A673 (cell line): ENCODE results near the gene GPR161. TPM values are rescaled to one million over a fixed set of nuclear protein-coding genes. Genes with fewer than 3 reads are reported as not detected.

Experiments used
- BruUV-seq: library from RNA; stranded (reverse); fragments of 400-500 nt; replicated peaks from 2 replicates; lab custom pipeline; 2021; lab: Mats Ljungman, UMichigan
- CTCF ChIA-PET: fragments of 300-600 bp; sonication (Branson Sonifier 250); formaldehyde crosslinking; loops from one replicate; lab custom pipeline; 2022; ENCODE audit warnings: antibody characterized with exemption; lab: Charles Lee
- POLR2A ChIA-PET: fragments of 300-600 bp; sonication (Branson Sonifier 250); formaldehyde crosslinking; loops from one replicate; lab custom pipeline; 2022; ENCODE audit warnings: antibody characterized with exemption; ENCODE audit not compliant: low non-redundant PET; lab: Charles Lee
- DNase-seq: peaks from one replicate; pipeline ENCODE4 v3.0.0-alpha.2; 2015; ENCODE audit warnings: low spot score
- H3K27ac ChIP-seq: fragments of 200-600 bp; sonication (generic); 2 replicates; pipeline ENCODE4 v1.5.1; 2016; ENCODE audit warnings: mixed run types, low read depth, mild to moderate bottlenecking, mixed read lengths, antibody characterized with exemption, low read length; ENCODE audit not compliant: poor library complexity, severe bottlenecking
- H3K27me3 ChIP-seq: fragments of 200-600 bp; sonication (generic); replicated peaks from 2 replicates; pipeline ENCODE4 v1.6.1; 2017; ENCODE audit warnings: mixed run types, low read depth, mild to moderate bottlenecking, mixed read lengths, antibody characterized with exemption, low read length; ENCODE audit not compliant: insufficient read depth, poor library complexity
- H3K36me3 ChIP-seq: fragments of 200-600 bp; sonication (generic); 2 replicates; pipeline ENCODE4 v1.6.1; 2016; ENCODE audit warnings: mixed run types, mild to moderate bottlenecking, mixed read lengths, antibody characterized with exemption, low read length; ENCODE audit not compliant: insufficient read depth, poor library complexity, severe bottlenecking
- H3K4me1 ChIP-seq: fragments of 200-600 bp; sonication (generic); 2 replicates; pipeline ENCODE4 v1.6.1; 2017; ENCODE audit warnings: mixed run types, mild to moderate bottlenecking, mixed read lengths, antibody characterized with exemption, low read length; ENCODE audit not compliant: insufficient read depth, poor library complexity, severe bottlenecking
- H3K4me3 ChIP-seq: fragments of 200-600 bp; sonication (generic); 2 replicates; pipeline ENCODE4 v1.5.1; 2016; ENCODE audit warnings: low read depth, mixed run types, mild to moderate bottlenecking, mixed read lengths, low read length; ENCODE audit not compliant: poor library complexity, severe bottlenecking
- H3K9me3 ChIP-seq: fragments of 200-600 bp; sonication (generic); 2 replicates; pipeline ENCODE4 v1.6.1; 2016; ENCODE audit warnings: mixed run types, low read depth, mild to moderate bottlenecking, mixed read lengths, antibody characterized with exemption, low read length; ENCODE audit not compliant: poor library complexity, severe bottlenecking
- CTCF ChIP-seq: fragments of 300-800, 200-600 bp; sonication (generic); conservative IDR thresholded peaks from 2 replicates; pipeline ENCODE4 v1.5.1; 2017; ENCODE audit warnings: low read depth, mild to moderate bottlenecking, antibody characterized with exemption, low read length, moderate library complexity, mixed read lengths
- EZH2 ChIP-seq: fragments of 200-600 bp; sonication (generic); IDR thresholded peaks from 2 replicates; pipeline ENCODE4 v1.6.1; 2017; ENCODE audit warnings: borderline replicate concordance, low read depth, mild to moderate bottlenecking, mixed read lengths, antibody characterized with exemption, low read length; ENCODE audit not compliant: poor library complexity, severe bottlenecking
- intact Hi-C: fragments of 100-400 bp; cut with micrococcal nuclease; formaldehyde crosslinking; loops from one replicate; pipeline ENCODE4 v1.10.0; 2022; ENCODE audit not compliant: unreplicated experiment
- total RNA-seq: library from RNA; stranded (reverse); gene quantifications from 2 replicates; pipeline ENCODE4 v1.2.3, GENCODE V29; 2021

Gene GPR161
- total RNA-seq, 1 experiment from 2014 or later = 17.4 TPM

DNA sequence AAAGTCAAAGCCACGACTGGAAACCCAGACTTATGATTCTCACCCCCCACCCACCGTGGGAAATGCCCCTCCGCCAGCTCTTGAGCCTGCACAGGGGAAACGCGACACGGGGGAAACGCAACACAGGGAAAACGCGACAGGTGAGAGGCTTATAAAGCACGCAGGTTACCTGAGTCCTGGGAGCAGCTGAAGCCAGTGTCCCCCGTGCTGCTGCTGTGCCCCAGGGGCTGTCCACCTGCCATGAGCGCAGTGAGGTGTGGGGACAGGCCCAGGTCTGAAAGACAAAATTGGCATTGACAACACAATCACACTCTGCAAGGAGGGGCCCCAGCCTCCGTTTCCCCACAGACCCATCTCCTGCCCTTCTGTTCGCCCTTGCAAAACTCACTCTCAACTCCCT is 46.3 kb downstream of the GPR161 start:
- no peaks in the 10 kb centered on the region for H3K36me3 ChIP-seq
- BruUV-seq = no TSS peak
- no peak overlapping the region for H3K4me3 ChIP-seq
- H3K27ac ChIP-seq = no peak overlapping the region
- no peak for TF ChIP-seq CTCF
- no peak for TF ChIP-seq EZH2
- DNase-seq = no peak
- ChIA-PET POLR2A (no interaction called here), CTCF (interaction anchor here (2.2 kb wide), 1 partner anchor 8 kb away, joined by 7 read pairs; no protein-coding TSS in a partner anchor)
- no peaks in the 10 kb centered on the region for H3K27me3 ChIP-seq
- H3K9me3 ChIP-seq = no peaks in the 10 kb centered on the region
- intact Hi-C loops = no loop called here
- H3K4me1 ChIP-seq = no peaks in the 10 kb centered on the region

- H3K27ac ChIP-seq = no peak overlapping the region
- TF ChIP-seq CTCF (no peak), EZH2 (no peak)
- no peak for DNase-seq
- no peak overlapping the region for H3K4me3 ChIP-seq
- intact Hi-C loops = loop anchor here (10.0 kb wide), 1 partner anchor 285 kb away; no protein-coding TSS in a partner anchor
- POLR2A ChIA-PET = no interaction called here
- no peaks in the 10 kb centered on the region for H3K9me3 ChIP-seq
- no TSS peak for BruUV-seq
- no peaks in the 10 kb centered on the region for H3K36me3 ChIP-seq
- CTCF ChIA-PET = no interaction called here
- H3K4me1 ChIP-seq = no peaks in the 10 kb centered on the region
- H3K27me3 ChIP-seq = no peaks in the 10 kb centered on the region
Observed at GRCh38 chr1:168089979-168090337, 46.8 kb downstream of the GPR161 start.

GRCh38 chr1:168089326-168089978 is 47.3 kb downstream of the GPR161 start:
- Histone ChIP-seq H3K9me3 (no peaks in the 10 kb centered on the region), H3K36me3 (no peaks in the 10 kb centered on the region), H3K27me3 (no peaks in the 10 kb centered on the region), H3K27ac (no peak overlapping the region), H3K4me1 (no peaks in the 10 kb centered on the region), H3K4me3 (no peak overlapping the region)
- TF ChIP-seq EZH2 = no peak
- no peak for TF ChIP-seq CTCF
- no TSS peak for BruUV-seq
- POLR2A ChIA-PET = no interaction called here
- intact Hi-C loops = loop anchor here (10.0 kb wide), 1 partner anchor 285 kb away; no protein-coding TSS in a partner anchor
- CTCF ChIA-PET = no interaction called here
- no peak for DNase-seq
